ENCODE data around the gene GDA. TPM values are rescaled to one million over a fixed set of nuclear protein-coding genes. Genes with fewer than 3 reads are reported as not detected.
A peak's percentile ranks its signal among the peaks of the same experiment; 100 is the strongest.
"Not testable (repeated sequence)": the region's sequence is repeated elsewhere in the genome, so short reads cannot be mapped to it uniquely, and the experiment has no call there.

GDA gene
- polyA plus RNA-seq, 5 donors: 0.06 to 0.31 (median 0.14) TPM; not detected in 1

DNA sequence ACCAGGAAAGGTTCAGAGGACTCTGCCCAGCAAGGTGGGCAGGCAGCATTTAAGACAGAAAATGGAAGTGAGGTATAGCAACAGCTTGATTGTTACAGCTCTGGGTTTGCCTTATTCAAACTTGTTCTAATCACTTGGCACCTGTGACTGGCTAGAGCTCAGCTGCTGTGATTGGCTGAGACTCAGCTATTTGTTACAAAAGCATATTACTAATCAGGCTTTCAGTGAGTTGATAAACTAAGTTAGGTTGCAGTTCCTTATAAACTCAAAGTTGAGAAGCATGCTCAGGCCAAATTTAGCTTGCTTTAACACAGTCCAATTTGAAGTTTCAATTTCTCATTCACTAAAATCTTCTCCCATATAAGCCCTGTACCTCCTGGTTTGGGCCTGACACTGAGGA lies 56.3 kb downstream of the GDA start:
- no peak for DNase-seq

DNA sequence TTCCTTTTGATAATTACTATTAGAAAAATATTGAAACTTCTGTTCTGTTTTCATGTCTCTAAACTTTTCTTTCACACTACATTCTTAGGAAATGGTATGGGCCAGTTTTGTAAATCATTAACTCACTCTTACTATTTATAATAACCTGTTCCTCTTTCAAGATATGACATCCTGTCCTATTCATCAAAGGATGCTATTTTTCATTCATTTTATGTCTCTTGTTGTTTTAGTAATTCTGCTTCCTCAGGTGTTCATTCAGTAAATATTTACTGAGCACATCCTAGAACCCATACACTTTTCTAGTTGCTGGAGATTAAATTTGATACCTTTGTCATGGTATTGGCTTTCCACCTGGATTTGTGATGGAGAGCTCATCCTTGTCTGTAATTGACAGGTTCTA lies 58.0 kb downstream of the GDA start:
- no peak for DNase-seq

GRCh38 chr9:72210522-72210921 lies 61.3 kb downstream of the GDA start:
- no peak for DNase-seq

DNA sequence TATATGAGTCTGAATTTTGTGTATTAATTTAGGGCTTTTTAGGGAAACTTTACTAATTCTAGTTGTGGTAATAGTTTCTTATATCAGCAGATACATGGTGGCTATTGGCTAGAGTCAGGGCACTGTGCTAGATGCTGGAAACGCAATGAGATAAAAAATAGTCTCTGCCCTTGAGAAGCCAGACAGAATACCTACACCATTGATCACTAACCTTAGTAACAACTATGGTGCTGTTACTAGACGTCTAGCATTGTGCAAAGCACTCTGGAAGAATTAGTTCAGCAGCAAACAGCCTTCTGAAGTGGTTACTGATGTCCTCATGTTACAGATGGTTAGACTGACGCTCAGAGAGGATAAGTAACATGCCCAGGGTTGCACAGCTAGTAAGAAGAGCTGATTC lies 61.8 kb downstream of the GDA start:
- DNase-seq: no peak

- DNase-seq: no peak
Measured at GRCh38 chr9:72213906-72214305, 64.7 kb downstream of the GDA start.

GRCh38 chr9:72217306-72217842 lies 68.1 kb downstream of the GDA start:
- DNase-seq: no peak

- DNase-seq: no peak
Measured at GRCh38 chr9:72220589-72220988, 71.3 kb downstream of the GDA start.

DNA sequence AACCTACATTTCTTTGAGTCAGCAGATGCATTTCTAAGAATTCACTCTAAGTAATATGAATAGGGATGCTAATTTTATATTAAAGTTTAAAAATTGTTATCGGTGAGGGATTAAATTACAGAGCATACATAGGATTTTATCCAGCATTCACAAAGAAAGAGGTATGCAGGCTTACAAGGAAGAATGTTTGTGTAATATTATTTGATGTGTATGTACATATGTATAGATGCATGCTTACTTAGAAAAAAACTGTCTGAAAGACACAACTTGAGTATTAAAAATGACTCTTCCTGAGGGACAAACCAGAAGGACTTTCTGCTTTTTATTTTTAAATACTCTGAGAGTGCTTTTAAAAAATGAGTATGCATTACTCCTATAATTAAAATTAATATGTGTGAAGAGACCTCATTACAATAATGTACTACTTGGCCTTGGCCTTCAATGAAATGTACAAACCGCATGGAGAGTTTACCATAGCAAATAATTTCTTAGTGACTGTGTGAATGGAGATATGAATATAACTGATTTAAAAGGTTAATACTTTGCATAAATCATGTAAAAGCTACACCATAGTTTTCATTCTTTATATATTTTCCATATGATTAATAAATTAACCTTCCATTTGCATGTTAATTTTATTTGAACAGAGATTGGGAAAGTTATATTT lies 77.0 kb downstream of the GDA start:
- DNase-seq: no peak

GRCh38 chr9:72228282-72228681 lies 79.0 kb downstream of the GDA start:
- no peak for DNase-seq

DNA sequence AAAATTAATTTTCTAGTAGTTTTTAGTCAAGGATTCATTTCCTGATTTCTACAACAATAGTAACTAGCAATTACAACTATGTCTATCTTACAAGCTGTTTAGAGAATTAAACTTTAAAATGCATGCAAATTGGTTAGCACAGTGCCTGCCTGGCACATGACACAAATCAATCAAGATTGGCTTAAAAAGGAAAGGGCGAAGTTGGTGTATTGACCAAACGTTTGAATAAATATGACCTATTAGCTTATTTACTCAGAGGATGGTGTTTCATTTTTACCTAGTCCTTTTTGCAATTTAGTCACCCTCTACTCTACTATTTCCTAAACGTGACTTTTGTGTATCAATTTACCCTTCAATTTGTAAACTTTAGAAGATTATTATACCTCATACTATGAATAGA lies 83.5 kb downstream of the GDA start:
- DNase-seq: no peak

DNA sequence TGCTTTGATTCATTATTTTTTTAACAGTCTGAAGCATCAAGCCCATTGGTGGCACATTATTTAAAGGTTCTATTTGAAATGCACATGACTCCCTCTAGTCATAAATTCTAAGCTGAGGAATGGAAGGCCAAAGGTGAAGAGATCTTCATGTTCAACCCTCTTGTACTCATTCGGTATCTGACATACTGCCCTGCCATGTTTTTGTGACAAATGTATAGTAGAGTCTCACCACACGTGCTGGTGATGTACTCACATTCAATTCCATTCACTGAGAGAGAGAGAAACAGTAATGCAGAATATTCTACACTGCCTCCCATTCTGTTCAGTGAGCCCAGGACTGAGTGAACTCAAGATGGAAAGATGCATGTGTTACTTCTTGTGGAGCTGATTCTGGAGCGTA lies 98.3 kb downstream of the GDA start:
- DNase-seq: no peak

- DNase-seq: no peak
Measured at GRCh38 chr9:72251589-72251988, 102.3 kb downstream of the GDA start.

GRCh38 chr9:72254901-72255545 lies 105.8 kb downstream of the GDA start:
- DNase-seq: no peak

DNA sequence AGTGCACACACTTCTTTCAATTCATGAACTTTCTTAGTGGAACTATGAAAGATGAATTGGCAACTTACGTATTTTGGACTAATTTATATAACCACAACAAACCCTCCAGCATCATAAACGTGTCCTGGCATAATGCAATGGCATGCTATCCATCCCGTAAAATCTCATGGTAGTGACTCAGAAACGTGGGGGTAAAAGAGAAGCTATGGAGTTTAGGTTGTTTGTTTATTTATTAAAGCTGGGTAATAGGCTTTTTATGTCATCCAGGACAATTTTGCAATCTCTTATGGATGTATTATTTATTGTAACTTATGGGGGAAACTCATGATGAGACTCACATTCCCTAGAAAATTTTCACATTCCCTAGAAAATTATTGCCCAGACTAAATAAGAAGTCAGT lies 106.3 kb downstream of the GDA start:
- no peak for DNase-seq

DNA sequence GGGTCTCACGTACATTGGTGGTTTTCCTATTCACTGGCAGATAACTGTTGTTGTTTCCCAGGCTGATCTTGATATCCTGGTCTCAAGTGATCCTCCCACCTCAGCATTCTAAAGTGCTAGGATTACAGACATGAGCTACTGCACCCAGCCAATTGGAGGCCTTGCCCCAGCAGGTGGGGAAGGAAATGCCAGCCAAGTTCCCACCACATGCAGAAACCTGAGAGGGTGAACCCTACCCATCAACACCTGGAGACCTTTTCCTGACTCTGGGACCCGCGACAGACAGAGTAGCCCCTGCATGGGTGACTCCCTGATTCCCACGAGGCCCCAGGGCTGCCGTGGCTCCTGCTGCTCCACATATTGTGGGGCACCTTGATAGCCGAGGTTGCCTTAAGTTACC lies 107.7 kb downstream of the GDA start:
- DNase-seq: no peak

GRCh38 chr9:72257814-72258213 lies 108.6 kb downstream of the GDA start:
- DNase-seq: no peak

- DNase-seq: no peak
Measured at GRCh38 chr9:72262063-72262462, 112.8 kb downstream of the GDA start.

DNA sequence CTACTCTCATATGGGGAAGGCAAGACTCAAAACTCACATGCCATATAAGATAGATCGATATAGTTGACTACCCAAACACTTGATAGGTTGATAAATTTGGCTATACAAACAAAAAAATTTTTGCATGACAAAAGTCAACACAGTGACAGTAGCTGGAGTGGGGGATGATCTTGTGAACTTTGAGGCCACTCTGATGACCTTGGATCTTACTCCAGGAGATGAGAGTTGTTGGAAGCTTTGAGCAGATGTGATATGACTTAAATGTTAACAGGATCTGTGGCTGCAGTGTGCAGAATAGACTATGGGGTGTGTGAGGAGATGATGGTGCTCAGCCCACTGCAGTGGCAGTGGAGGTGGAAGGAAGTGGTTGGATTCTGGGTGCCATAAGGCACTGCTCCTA lies 114.3 kb downstream of the GDA start:
- DNase-seq: no peak

DNA sequence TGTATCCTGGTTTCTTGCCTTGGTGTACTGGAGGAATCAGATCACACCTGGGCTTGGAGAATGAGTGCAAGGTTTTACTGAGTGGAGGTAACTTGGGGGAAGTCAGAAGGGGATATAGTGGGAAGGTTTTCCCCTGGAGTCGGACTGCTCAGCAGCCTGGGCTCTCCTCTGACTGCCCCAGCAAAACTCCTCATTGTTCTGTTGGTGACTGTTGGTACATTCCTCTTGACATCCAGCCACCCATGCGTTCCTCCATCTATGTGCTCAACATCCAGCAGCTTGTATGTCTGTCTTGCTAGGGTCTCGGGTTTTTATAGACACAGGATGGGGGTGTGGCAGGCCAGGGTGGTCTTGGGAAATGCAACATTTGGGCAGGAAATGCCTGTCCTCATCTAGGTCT lies 119.7 kb downstream of the GDA start:
- DNase-seq: no peak

DNA sequence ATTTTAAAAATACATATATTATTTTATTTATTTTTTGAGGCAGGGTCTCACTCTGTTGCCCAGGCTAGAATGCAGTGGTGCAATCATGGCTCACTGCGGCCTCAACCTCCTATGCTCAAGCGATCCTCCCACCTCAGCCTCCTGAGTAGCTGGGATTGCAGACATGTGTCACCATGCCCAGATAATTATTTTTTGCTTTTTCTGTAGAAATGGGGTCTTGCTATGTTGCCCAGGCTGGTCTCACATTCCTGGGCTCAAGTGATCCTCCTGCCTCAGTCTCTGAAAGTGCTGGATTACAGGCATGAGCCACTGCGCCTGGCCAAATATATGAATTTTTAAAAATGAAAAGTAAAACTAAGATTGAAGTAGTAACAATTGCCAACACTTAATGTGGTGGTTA lies 121.1 kb downstream of the GDA start:
- not testable (repeated sequence) for DNase-seq

GRCh38 chr9:72271613-72272478 lies 122.6 kb downstream of the GDA start:
- peak; percentile 30 to 43 for DNase-seq

- no peak for DNase-seq
Measured at GRCh38 chr9:72274441-72274840, 125.2 kb downstream of the GDA start.

GRCh38 chr9:72274916-72275315 lies 125.7 kb downstream of the GDA start:
- DNase-seq: no peak
